ENCODE data around the gene SUSD5. TPM values are rescaled to one million over a fixed set of nuclear protein-coding genes. Genes with fewer than 3 reads are reported as not detected.

The SUSD5 gene
- total RNA-seq, 4 donors from 2014 or later, result 0.69 to 4.5 (median 2.1) TPM

DNA sequence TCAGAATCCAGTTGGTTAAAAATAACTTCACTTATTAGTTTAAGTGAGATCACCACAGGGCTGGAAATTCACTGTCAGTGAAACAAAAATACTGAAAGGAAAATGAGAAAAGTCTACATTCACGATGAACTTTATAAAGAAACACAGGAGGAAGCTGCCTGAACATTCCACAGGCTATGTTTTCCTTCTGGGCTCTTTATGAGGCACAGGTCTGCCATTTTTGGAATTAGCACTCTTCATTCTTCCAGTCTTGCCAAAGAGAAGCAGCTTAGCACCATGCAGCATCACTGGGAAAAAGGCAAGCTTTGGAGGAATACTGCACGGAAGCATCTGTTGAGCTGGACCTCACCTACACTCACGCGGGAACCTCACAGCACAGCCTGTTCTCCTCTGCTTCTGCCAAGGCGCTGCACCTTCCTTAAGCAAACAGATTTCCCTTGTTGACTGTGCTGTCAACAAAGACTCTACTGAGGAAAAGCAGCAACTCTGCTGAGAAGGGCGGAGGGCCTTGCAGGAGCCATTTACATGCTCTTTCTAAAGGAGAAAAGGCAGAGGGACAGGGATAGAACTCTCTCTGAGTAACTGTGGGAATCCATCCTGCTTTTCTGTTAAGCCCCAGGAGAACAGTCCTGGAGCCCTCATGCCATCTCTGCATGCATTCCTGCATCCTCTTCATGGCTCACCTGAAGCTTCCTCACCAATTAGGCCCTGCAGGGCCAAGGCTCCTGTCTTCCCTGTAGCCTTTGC is 15.7 kb downstream of the SUSD5 start:
- Histone ChIP-seq H3K36me3 (no peaks in the 10 kb centered on the region), H3K27me3 (no peaks in the 10 kb centered on the region), H3K4me1 (peaks cover 0 to 8% (median 0%) of the 10 kb centered on the region in 3 donors), H3K4me3 (no peak overlapping the region), H3K27ac (peak overlapping the region in 1 of 4 donors; percentile 27), H3K9me3 (no peaks in the 10 kb centered on the region)
- TF ChIP-seq, protein P1, sequence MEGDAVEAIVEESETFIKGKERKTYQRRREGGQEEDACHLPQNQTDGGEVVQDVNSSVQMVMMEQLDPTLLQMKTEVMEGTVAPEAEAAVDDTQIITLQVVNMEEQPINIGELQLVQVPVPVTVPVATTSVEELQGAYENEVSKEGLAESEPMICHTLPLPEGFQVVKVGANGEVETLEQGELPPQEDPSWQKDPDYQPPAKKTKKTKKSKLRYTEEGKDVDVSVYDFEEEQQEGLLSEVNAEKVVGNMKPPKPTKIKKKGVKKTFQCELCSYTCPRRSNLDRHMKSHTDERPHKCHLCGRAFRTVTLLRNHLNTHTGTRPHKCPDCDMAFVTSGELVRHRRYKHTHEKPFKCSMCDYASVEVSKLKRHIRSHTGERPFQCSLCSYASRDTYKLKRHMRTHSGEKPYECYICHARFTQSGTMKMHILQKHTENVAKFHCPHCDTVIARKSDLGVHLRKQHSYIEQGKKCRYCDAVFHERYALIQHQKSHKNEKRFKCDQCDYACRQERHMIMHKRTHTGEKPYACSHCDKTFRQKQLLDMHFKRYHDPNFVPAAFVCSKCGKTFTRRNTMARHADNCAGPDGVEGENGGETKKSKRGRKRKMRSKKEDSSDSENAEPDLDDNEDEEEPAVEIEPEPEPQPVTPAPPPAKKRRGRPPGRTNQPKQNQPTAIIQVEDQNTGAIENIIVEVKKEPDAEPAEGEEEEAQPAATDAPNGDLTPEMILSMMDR (IDR thresholded peaks at IDR 0.05), result no peak
- TF ChIP-seq POLR2A (IDR thresholded peaks at IDR 0.05) (no peak), EP300 (IDR thresholded peaks at IDR 0.05) (no peak), POLR2AphosphoS5 (IDR thresholded peaks at IDR 0.05) (no peak)
- no peak for ATAC-seq
- 43 to 55% methylated on average over 5 to 6 of the region's 6 CpGs for WGBS, 2 donors (ENCODE audit: low coverage in 1 of 2)

DNA sequence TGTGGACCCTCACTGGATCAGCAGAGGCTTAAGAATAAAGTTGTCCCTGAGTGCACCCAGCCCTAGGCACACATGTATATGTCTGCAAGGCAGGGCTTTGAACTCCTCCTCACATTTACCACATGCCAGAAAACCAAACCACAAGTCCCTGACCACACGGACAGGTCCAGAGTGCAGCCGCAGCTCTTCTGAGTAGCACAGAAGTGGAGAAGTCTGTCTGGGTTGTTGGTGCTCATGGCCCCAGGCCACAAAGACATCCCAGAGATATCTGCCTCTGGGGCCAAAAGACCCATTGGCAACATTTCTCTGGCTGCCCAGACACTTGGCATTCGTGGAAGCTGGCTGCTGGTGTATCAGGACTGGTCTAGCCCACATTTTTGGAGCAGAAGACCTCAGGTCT is 17.4 kb downstream of the SUSD5 start:
- Histone ChIP-seq H3K4me3 (no peak overlapping the region), H3K9me3 (no peaks in the 10 kb centered on the region), H3K36me3 (no peaks in the 10 kb centered on the region), H3K27ac (no peak overlapping the region), H3K4me1 (peaks cover 0 to 8% (median 0%) of the 10 kb centered on the region in 3 donors), H3K27me3 (no peaks in the 10 kb centered on the region)
- WGBS, 2 donors (ENCODE audit: low coverage in 1 of 2), result no CpG with 5 or more reads among the region's 3 CpGs
- no peak for TF ChIP-seq EP300 (IDR thresholded peaks at IDR 0.05)
- TF ChIP-seq, protein P1 (IDR thresholded peaks at IDR 0.05), result no peak
- TF ChIP-seq POLR2A (IDR thresholded peaks at IDR 0.05), result no peak
- TF ChIP-seq POLR2AphosphoS5 (IDR thresholded peaks at IDR 0.05), result no peak
- no peak for ATAC-seq

DNA sequence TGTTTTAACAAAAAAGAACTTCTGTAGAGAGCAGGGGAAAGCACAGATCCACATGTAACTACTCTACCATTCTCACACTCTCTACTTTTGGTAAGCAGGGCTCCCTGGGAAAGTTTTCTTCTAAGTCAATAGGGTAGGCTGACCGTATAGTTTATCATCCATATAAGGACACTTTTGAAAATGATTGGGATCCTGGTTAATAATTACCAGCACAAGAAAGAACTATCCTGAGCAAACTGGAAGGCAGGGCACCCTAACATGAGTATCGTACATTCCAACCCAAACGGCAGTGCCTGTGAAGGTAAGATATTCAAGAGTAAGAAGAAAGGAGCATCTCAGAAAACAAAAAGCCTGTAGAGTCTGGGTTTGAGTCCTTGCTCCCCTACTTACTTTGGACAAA is 22.1 kb downstream of the SUSD5 start:
- no peaks in the 10 kb centered on the region for H3K4me1 ChIP-seq
- H3K4me3 ChIP-seq, result no peak overlapping the region
- no peaks in the 10 kb centered on the region for H3K9me3 ChIP-seq
- no peak for TF ChIP-seq POLR2A (IDR thresholded peaks at IDR 0.05)
- no peak for TF ChIP-seq POLR2AphosphoS5 (IDR thresholded peaks at IDR 0.05)
- TF ChIP-seq, protein P1 (IDR thresholded peaks at IDR 0.05), result no peak
- TF ChIP-seq EP300 (IDR thresholded peaks at IDR 0.05), result no peak
- no peaks in the 10 kb centered on the region for H3K27me3 ChIP-seq
- no peak overlapping the region for H3K27ac ChIP-seq
- no peak for ATAC-seq
- WGBS, 2 donors (ENCODE audit: low coverage in 1 of 2), result 53 to 67% methylated on average over 3 of the region's 3 CpGs
- no peaks in the 10 kb centered on the region for H3K36me3 ChIP-seq

DNA sequence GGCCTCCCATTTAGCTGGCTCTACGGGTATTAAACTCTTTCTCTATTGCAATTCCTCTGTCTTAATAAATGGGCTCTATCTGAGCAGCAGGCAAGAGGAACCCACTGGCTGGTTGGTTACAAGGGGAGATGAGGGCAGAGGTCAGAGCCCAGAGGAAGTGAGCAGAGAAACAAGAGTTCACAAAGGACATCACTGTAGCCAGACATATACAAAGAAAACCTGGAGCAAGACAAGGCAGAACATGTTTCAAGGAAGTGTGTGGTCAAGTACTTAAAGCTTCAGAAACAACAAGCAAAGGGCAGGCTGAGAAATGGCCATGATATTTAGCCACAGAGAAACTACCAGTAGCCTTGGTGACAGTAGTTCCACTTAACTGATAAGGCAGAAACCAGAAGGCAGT is 24.3 kb downstream of the SUSD5 start:
- ATAC-seq, result no peak
- Histone ChIP-seq H3K36me3 (no peaks in the 10 kb centered on the region), H3K4me3 (no peak overlapping the region), H3K9me3 (no peaks in the 10 kb centered on the region), H3K27ac (no peak overlapping the region), H3K27me3 (no peaks in the 10 kb centered on the region), H3K4me1 (no peaks in the 10 kb centered on the region)
- TF ChIP-seq POLR2AphosphoS5 (IDR thresholded peaks at IDR 0.05) (no peak), EP300 (IDR thresholded peaks at IDR 0.05) (no peak), POLR2A (IDR thresholded peaks at IDR 0.05) (no peak)
- TF ChIP-seq, protein P1 (IDR thresholded peaks at IDR 0.05), result no peak
- 83 to 100% methylated on average over 1 of the region's 1 CpG for WGBS, 2 donors (ENCODE audit: low coverage in 1 of 2)

DNA sequence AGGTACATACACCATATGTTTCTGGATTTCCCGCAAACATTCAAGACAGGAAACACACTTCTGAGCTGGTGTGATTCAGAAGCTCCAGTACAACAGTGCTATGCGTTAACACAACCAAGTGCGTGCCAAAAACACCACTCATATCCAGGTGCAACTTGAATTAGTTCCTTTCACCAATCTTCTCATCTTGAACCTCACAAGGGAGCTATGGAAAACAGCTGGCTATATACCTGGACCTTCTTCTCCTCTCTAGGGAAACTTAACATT is 31.3 kb downstream of the SUSD5 start:
- no peak for ATAC-seq
- Histone ChIP-seq H3K4me1 (no peaks in the 10 kb centered on the region), H3K36me3 (no peaks in the 10 kb centered on the region), H3K27ac (no peak overlapping the region), H3K4me3 (no peak overlapping the region), H3K27me3 (no peaks in the 10 kb centered on the region), H3K9me3 (peaks cover 0 to 6% (median 0%) of the 10 kb centered on the region in 3 donors)
- 91 to 100% methylated on average over 1 to 3 of the region's 3 CpGs for WGBS, 2 donors (ENCODE audit: low coverage in 1 of 2)
- no peak for TF ChIP-seq POLR2AphosphoS5 (IDR thresholded peaks at IDR 0.05)

Measured in gastroesophageal sphincter (tissue), 4 donors.